Activated CD8-positive, alpha-beta memory T cell treated with anti-CD3 and anti-CD28 coated beads, Interleukin-2, amount 10 ng/mL, durations not matched to agents 7 days and 5 days (primary cell): Measurements from ENCODE around the gene GPR26. TPM values are rescaled to one million over a fixed set of nuclear protein-coding genes. Genes with fewer than 3 reads are reported as not detected.

Experiments
- ATAC-seq: fragments of 150-1000 bp; cut with Tn5 transposase; one replicate; pipeline ENCODE4 v1.10.0; 2021; ENCODE audit warnings: moderate library complexity
- CTCF ChIA-PET: fragments of 350-600 bp; sonication (Branson Sonifier 250); formaldehyde crosslinking; loops from one replicate; lab custom pipeline; 2021; ENCODE audit warnings: antibody characterized with exemption; lab: Charles Lee
- DNase-seq: peaks from one replicate; pipeline ENCODE4 v3.0.0-alpha.2; 2020
- H3K27ac Mint-ChIP-seq: one replicate; pipeline ENCODE4 v1.8.0; 2021; ENCODE audit warnings: mild to moderate bottlenecking, mixed read lengths
- H3K27me3 Mint-ChIP-seq: one replicate; pipeline ENCODE4 v1.8.0; 2021; ENCODE audit warnings: mixed read lengths
- H3K36me3 Mint-ChIP-seq: one replicate; pipeline ENCODE4 v1.8.0; 2021; ENCODE audit warnings: mild to moderate bottlenecking, mixed read lengths
- H3K4me1 Mint-ChIP-seq: one replicate; pipeline ENCODE4 v1.8.0; 2021; ENCODE audit warnings: mixed read lengths
- H3K4me3 Mint-ChIP-seq: one replicate; pipeline ENCODE4 v1.8.0; 2021; ENCODE audit warnings: mild to moderate bottlenecking, moderate library complexity, mixed read lengths
- H3K9me3 Mint-ChIP-seq: one replicate; pipeline ENCODE4 v1.8.0; 2022; ENCODE audit warnings: low read depth, mixed read lengths
- total RNA-seq, 2 experiments: library from RNA; stranded (reverse); gene quantifications; one replicate each; pipeline ENCODE4 v1.2.3, GENCODE V29; 2021

Gene GPR26
- total RNA-seq, 2 experiments from 2014 or later: not detected

DNA sequence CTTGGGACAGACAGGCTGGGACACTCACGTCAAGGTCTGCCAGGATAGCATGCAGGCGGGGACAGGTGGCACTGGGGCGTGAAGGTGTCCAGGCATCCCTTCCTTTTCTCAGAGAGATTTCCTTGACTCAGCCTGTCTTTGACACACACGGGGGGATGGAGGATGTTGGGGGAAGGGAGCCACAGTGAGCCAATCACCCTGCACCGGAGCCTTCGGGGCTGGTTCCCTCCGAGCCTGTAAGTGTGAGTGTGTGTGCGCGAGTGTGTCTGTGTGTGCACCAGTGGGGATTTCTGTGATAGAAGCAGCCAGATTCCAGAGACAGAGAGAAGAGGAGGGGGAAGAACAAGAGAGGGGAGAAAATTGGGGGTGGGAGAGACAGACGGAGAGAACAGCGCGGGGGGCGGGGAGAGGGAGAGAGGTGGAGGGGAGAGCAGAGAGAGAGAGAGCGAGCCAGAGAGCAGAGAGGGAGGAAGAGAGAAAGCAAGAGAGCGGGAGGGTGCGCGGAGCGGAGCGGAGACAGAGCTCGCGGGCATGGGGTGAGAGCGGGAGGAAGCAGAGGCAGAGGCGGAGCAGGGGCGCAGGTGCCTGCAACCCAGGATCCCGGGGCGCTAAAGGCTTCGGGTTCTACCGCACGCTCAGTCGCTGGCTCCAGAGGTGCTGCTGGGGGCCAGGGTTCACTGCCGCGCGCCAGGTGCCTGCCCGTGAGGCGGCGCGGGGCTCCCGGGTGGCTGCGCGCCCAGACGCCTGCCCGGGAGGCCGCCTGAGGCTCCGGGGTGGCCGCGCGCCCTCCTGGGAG lies 466 bp upstream of the GPR26 start:
- Mint-ChIP-seq H3K4me1 (no peaks in the 10 kb centered on the region), H3K36me3 (no peaks in the 10 kb centered on the region), H3K4me3 (no peak overlapping the region), H3K9me3 (no peaks in the 10 kb centered on the region), H3K27me3 (peaks cover 6% of the 10 kb centered on the region), H3K27ac (no peak overlapping the region)
- no peak for DNase-seq
- CTCF ChIA-PET: no interaction called here
- no peak for ATAC-seq

DNA sequence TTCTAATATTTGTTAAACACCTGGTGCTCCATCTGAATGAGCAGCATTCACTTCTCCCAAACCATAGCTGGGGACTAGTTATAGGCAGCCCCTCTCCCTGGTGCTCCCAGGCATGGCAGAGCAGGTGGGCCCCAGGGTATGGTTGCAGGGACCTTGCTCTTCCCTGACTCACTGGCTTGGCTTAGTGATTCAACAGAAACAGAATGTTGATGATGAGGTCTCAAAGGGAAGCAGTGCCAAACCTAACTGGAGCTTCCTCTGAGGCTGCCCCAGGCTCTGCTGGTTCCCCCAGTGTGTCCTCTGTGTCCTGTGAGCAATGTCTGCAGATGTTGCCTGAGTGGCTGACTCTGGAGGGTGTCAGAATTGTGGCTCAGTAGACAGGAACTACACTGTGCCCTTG lies 3.7 kb downstream of the GPR26 start:
- H3K27me3 Mint-ChIP-seq: peaks cover 6% of the 10 kb centered on the region
- ATAC-seq (no peak), DNase-seq (no peak)
- H3K4me3 Mint-ChIP-seq: no peak overlapping the region
- no peaks in the 10 kb centered on the region for H3K4me1 Mint-ChIP-seq
- no peak overlapping the region for H3K27ac Mint-ChIP-seq
- no peaks in the 10 kb centered on the region for H3K9me3 Mint-ChIP-seq
- CTCF ChIA-PET: no interaction called here
- H3K36me3 Mint-ChIP-seq: no peaks in the 10 kb centered on the region

- ATAC-seq (no peak), DNase-seq (no peak)
- no peak overlapping the region for H3K4me3 Mint-ChIP-seq
- H3K27ac Mint-ChIP-seq: no peak overlapping the region
- no peaks in the 10 kb centered on the region for H3K27me3 Mint-ChIP-seq
- no peaks in the 10 kb centered on the region for H3K9me3 Mint-ChIP-seq
- H3K4me1 Mint-ChIP-seq: no peaks in the 10 kb centered on the region
- CTCF ChIA-PET: no interaction called here
- H3K36me3 Mint-ChIP-seq: no peaks in the 10 kb centered on the region
Observed at GRCh38 chr10:123673198-123673597, 7.0 kb downstream of the GPR26 start.

DNA sequence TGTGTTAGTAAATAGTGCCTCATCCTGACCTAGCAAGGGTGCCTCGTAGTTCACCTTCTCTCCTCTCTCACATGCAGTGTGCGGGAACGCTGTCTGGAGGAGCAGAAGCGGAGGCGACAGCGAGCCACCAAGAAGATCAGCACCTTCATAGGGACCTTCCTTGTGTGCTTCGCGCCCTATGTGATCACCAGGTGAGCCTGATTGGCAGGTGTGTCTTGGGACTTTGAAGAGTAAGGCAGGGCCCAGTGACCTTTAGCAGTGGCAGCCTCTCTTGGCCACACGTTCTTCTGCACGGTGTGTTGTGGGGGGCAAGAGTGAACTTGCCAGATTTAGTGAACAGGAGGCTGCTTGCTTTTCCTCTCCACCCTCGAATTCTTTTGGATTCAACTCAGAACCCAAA lies 8.6 kb downstream of the GPR26 start:
- no peaks in the 10 kb centered on the region for H3K9me3 Mint-ChIP-seq
- no peaks in the 10 kb centered on the region for H3K4me1 Mint-ChIP-seq
- no peaks in the 10 kb centered on the region for H3K36me3 Mint-ChIP-seq
- no peaks in the 10 kb centered on the region for H3K27me3 Mint-ChIP-seq
- no peak for ATAC-seq
- no peak overlapping the region for H3K27ac Mint-ChIP-seq
- no peak overlapping the region for H3K4me3 Mint-ChIP-seq
- no peak for DNase-seq
- CTCF ChIA-PET: no interaction called here

GRCh38 chr10:123675811-123676210 lies 9.7 kb downstream of the GPR26 start:
- Mint-ChIP-seq H3K4me1 (no peaks in the 10 kb centered on the region), H3K27me3 (no peaks in the 10 kb centered on the region), H3K27ac (no peak overlapping the region), H3K36me3 (no peaks in the 10 kb centered on the region), H3K9me3 (no peaks in the 10 kb centered on the region), H3K4me3 (no peak overlapping the region)
- ATAC-seq: no peak
- DNase-seq: no peak
- CTCF ChIA-PET: no interaction called here

GRCh38 chr10:123677556-123677955 lies 11.4 kb downstream of the GPR26 start:
- Mint-ChIP-seq H3K4me3 (no peak overlapping the region), H3K27me3 (no peaks in the 10 kb centered on the region), H3K36me3 (no peaks in the 10 kb centered on the region), H3K27ac (no peak overlapping the region), H3K9me3 (no peaks in the 10 kb centered on the region), H3K4me1 (no peaks in the 10 kb centered on the region)
- ATAC-seq (no peak), DNase-seq (no peak)
- CTCF ChIA-PET: no interaction called here

DNA sequence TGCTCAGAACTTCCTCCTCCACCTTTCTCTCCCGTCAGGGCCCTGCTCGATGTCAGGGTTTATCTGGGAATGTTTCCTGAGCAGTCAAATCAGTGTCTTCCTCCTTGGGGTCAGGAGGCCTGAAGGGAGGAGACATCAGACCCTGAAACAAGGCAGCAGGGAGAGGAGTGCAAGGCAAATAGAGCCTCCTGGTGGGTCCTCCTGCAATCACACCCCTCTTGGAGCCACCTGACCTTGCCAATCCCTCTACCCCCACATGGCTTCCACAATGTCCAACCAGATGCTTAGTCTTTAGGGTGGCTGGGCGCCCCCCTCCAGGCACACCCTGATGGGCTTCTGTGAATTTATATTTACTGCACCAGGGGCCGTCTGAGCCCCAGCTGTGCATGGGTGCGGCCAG lies 12.2 kb downstream of the GPR26 start:
- CTCF ChIA-PET: no interaction called here
- H3K27me3 Mint-ChIP-seq: no peaks in the 10 kb centered on the region
- H3K4me1 Mint-ChIP-seq: no peaks in the 10 kb centered on the region
- H3K36me3 Mint-ChIP-seq: no peaks in the 10 kb centered on the region
- no peak overlapping the region for H3K4me3 Mint-ChIP-seq
- no peak for ATAC-seq
- no peak for DNase-seq
- H3K9me3 Mint-ChIP-seq: no peaks in the 10 kb centered on the region
- no peak overlapping the region for H3K27ac Mint-ChIP-seq

DNA sequence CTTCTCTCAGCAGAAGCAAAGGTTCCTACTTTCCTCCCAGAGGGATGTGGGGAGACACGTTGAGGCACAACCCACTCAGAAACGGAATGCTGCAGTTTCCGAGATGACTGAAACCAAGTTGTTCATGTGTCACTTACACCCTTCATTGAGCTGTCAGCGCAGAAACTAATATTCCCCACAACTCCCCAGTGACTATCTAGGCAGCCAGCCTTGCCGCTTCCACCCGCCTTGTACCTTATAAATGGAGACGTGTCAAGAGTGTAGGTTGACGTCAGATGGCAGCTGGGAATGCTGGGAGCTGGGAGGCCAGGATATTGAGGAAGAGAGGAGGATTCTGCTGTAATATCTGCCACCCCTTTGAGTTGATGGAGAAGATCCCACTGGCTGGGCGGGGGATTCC lies 15.1 kb downstream of the GPR26 start:
- H3K36me3 Mint-ChIP-seq: no peaks in the 10 kb centered on the region
- DNase-seq (no peak), ATAC-seq (no peak)
- CTCF ChIA-PET: no interaction called here
- no peaks in the 10 kb centered on the region for H3K4me1 Mint-ChIP-seq
- H3K27me3 Mint-ChIP-seq: no peaks in the 10 kb centered on the region
- no peak overlapping the region for H3K4me3 Mint-ChIP-seq
- no peaks in the 10 kb centered on the region for H3K9me3 Mint-ChIP-seq
- no peak overlapping the region for H3K27ac Mint-ChIP-seq

- no peaks in the 10 kb centered on the region for H3K27me3 Mint-ChIP-seq
- DNase-seq (no peak), ATAC-seq (no peak)
- H3K27ac Mint-ChIP-seq: no peak overlapping the region
- H3K4me3 Mint-ChIP-seq: no peak overlapping the region
- H3K4me1 Mint-ChIP-seq: no peaks in the 10 kb centered on the region
- CTCF ChIA-PET: no interaction called here
- no peaks in the 10 kb centered on the region for H3K9me3 Mint-ChIP-seq
- no peaks in the 10 kb centered on the region for H3K36me3 Mint-ChIP-seq
Observed at GRCh38 chr10:123682477-123682876, 16.3 kb downstream of the GPR26 start.

DNA sequence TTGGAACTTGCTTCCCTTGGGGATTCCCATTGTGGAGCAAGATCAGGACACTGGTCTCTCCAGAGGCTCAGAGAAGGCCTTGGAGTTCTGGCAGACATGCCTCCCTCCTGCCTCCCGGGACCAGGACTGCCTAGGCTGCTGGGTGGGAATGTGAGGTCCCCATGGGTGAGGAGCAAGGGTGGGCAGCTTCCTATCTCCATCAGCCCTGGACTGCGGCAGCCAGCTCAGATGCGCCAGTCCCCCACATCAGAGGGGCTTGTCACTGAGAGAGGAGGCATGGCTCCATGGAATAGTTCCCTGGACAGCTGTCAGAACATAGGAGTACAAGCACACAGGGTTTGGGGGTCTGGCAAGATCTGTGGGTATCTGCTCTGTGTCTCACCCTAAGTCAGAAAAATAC lies 17.3 kb downstream of the GPR26 start:
- Mint-ChIP-seq H3K9me3 (no peaks in the 10 kb centered on the region), H3K27me3 (no peaks in the 10 kb centered on the region), H3K4me3 (no peak overlapping the region), H3K36me3 (no peaks in the 10 kb centered on the region), H3K27ac (no peak overlapping the region), H3K4me1 (no peaks in the 10 kb centered on the region)
- no peak for ATAC-seq
- CTCF ChIA-PET: no interaction called here
- no peak for DNase-seq

- Mint-ChIP-seq H3K27me3 (no peaks in the 10 kb centered on the region), H3K36me3 (no peaks in the 10 kb centered on the region), H3K9me3 (no peaks in the 10 kb centered on the region), H3K27ac (no peak overlapping the region), H3K4me3 (no peak overlapping the region), H3K4me1 (no peaks in the 10 kb centered on the region)
- DNase-seq (no peak), ATAC-seq (no peak)
- CTCF ChIA-PET: no interaction called here
Observed at GRCh38 chr10:123683865-123684264, 17.7 kb downstream of the GPR26 start.

DNA sequence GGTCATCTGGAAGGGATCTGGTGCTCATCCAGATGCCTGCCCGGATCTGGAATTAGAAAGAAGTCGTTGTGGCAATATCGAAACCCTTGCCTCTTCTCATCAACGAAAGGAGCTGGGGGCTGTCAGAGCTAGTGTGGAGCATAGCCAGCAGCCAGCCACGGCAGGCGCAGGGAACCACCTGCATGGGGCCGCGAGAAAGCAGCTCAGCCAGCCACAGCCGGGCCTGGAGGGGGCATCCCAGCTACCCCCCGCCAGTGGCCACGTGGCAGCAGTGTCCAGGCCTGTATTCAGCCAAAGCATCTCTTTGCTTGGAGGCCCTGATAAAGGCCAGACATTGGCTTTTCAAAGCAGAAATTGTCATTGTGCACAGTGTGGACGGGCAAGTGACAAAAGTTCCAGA lies 19.1 kb downstream of the GPR26 start:
- ATAC-seq: no peak
- Mint-ChIP-seq H3K27ac (no peak overlapping the region), H3K27me3 (no peaks in the 10 kb centered on the region), H3K36me3 (no peaks in the 10 kb centered on the region), H3K9me3 (no peaks in the 10 kb centered on the region), H3K4me1 (no peaks in the 10 kb centered on the region), H3K4me3 (no peak overlapping the region)
- CTCF ChIA-PET: no interaction called here
- no peak for DNase-seq

GRCh38 chr10:123687758-123688157 lies 21.6 kb downstream of the GPR26 start:
- CTCF ChIA-PET: no interaction called here
- no peaks in the 10 kb centered on the region for H3K4me1 Mint-ChIP-seq
- H3K36me3 Mint-ChIP-seq: no peaks in the 10 kb centered on the region
- ATAC-seq (no peak), DNase-seq (no peak)
- H3K27me3 Mint-ChIP-seq: no peaks in the 10 kb centered on the region
- H3K9me3 Mint-ChIP-seq: no peaks in the 10 kb centered on the region
- no peak overlapping the region for H3K27ac Mint-ChIP-seq
- no peak overlapping the region for H3K4me3 Mint-ChIP-seq

DNA sequence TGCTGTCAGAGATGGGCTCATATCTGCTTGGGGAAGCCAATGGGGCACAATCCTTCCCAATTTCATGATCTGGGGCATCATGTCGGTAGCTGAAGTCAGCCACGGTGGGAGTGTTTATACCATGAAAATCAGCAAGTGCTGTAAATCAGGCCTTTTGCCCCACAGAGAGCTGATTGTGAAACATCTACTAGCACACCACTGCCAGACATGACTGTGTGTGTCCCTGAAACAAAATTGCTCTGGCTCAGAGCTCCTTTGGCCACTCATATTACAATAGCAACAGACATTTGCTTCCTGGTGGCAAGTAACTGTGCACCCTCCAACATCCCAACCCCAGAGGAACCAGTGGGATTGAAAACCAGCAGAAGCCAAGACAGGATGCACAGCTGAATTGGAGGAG lies 23.7 kb downstream of the GPR26 start:
- H3K4me1 Mint-ChIP-seq: no peaks in the 10 kb centered on the region

More for the DNA sequence above, 23.7 kb downstream of the GPR26 start:
- Mint-ChIP-seq H3K4me3 (no peak overlapping the region), H3K27me3 (no peaks in the 10 kb centered on the region), H3K9me3 (no peaks in the 10 kb centered on the region), H3K36me3 (no peaks in the 10 kb centered on the region), H3K27ac (no peak overlapping the region)
- ATAC-seq (no peak), DNase-seq (no peak)
- CTCF ChIA-PET: no interaction called here
